Left renal pelvis (tissue), 4 donors: ENCODE data around the gene ARHGEF7. TPM values are rescaled to one million over a fixed set of nuclear protein-coding genes. Genes with fewer than 3 reads are reported as not detected.

Source experiments
- DNase-seq, 4 donors: peaks; one replicate each; pipeline ENCODE4 v3.0.0-alpha.2; 2013; ENCODE audit warnings: low read depth in 4 of 4, low spot score in 3 of 4
- polyA plus RNA-seq, 4 donors: library from polyadenylated mRNA; unstranded; fragments of 120-200 nt; gene quantifications; one replicate each; pipeline ENCODE4 v1.2.1, GENCODE V29; 2013; ENCODE audit not compliant: insufficient read length in 4 of 4

Gene ARHGEF7
- polyA plus RNA-seq, 4 donors = 65.6 to 89.0 (median 71.8) TPM

DNA sequence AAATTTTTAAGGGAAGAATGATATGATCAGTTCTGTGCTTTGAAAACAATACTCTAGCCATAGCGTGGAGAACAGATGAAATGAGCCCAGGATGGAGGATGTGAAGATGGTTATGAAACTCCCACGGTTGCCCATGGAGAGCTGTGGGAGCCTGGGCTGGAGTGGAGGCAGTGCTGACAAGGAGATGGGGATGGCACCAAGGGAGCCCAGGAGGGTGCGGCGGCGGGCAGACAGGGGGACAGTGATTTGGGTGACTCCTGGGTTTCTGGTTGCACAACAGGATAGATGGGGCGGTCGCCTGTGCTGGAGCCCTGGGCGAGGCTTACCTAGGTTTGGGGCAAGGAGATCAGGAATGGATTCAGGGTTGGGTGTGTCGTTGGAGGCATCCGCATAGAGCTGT, 15.9 kb downstream of the ARHGEF7 start:
- no peak for DNase-seq

DNA sequence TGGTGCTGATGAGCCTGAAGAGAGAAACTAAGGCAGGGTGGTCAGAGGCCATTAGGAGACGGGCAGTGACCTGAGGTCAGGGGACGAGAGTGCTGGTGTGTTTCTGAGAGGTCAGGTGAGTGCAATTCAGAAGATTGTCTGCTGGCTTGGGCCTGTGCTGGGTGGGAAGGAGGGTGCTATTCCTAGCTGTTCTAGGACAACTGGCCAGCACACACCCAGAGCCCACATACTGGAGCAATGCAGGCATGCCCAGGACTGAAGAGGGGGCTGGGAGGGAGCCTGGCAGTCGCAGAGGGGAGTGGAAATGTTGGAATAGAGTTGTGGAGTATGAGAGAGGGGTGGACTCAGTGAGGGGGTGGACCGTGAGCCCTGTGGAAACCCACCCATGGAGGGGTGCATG, 16.5 kb downstream of the ARHGEF7 start:
- DNase-seq = no peak

GRCh38 chr13:111132948-111133347, 17.8 kb downstream of the ARHGEF7 start:
- no peak for DNase-seq

DNA sequence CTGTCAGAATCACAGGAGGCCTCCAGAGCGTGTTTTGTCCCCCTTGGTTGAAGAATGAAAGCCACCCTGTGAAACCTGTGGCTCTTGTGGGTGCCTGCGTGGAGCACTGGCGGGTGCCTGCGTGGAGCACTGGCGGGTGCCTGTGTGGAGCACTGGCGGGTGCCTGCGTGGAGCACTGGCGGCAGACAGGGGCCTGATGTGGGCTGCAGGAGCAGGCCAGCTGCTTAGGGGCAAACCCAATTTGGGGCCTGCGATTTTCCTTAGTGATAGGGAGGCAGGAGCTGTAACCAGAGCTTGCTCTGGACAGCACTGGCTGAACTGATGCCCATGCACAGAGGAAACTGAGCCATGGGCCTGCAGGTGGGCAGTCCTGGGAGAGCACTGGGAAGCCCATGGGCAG, 24.3 kb downstream of the ARHGEF7 start:
- no peak for DNase-seq

- DNase-seq = no peak
Measured at GRCh38 chr13:111139873-111140561, 24.9 kb downstream of the ARHGEF7 start.

DNA sequence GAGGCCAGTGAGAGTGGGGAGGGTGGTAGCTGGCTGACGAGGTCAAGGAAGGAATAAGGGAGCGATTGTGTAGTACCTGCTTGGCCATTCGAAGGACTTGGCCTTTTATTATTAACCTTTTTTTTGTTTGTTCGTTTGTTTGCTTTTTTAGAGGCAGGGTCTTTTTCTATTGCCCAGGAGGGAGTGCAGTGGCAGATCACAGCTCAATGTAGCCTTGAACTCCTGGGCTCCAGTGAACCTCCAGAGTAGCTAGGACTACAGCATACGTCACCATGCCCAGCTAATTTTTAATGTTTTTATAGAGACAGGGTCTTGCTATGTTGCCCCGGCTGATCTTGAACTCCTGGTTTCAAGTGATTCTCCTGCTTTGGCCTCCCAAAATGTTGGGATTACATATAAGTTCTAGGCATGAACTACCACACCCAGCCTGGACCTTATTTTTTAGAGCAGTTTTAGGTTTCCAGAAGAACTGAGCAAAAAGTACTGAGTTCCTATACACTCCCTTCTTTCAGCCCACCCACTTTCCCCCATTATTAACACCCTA, 25.5 kb downstream of the ARHGEF7 start:
- no peak for DNase-seq

GRCh38 chr13:111142472-111142871, 27.4 kb downstream of the ARHGEF7 start:
- no peak for DNase-seq

- no peak for DNase-seq
Measured at GRCh38 chr13:111143865-111144540, 28.9 kb downstream of the ARHGEF7 start.

- DNase-seq = no peak
Measured at GRCh38 chr13:111145071-111145470, 30.0 kb downstream of the ARHGEF7 start.

- DNase-seq = no peak
Measured at GRCh38 chr13:111145506-111145905, 30.4 kb downstream of the ARHGEF7 start.

DNA sequence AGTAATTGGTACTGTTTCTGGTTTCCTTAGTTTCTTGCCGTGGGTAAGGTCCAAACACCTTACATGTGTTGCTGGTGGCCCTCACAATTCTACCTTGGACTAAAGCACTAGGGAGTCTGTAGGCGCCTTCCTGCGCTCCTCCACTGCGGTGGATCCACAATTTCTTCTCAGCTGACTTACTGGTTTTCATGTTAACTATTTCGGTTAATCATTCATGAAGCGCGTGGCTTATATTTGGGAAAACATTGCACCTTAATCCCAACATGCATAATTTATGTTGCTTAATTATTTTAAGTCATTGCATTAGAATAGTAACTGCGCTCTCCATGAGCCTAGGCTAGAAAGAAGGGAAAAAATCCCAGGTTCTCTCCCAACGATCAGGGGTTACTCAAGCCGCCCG, 37.7 kb downstream of the ARHGEF7 start:
- DNase-seq = peak in 3 of 4 donors; percentile 42 to 64 (median 48)

- peak; percentile 78 to 84 (median 84) for DNase-seq
Measured at GRCh38 chr13:111153279-111153976, 38.3 kb downstream of the ARHGEF7 start.

DNA sequence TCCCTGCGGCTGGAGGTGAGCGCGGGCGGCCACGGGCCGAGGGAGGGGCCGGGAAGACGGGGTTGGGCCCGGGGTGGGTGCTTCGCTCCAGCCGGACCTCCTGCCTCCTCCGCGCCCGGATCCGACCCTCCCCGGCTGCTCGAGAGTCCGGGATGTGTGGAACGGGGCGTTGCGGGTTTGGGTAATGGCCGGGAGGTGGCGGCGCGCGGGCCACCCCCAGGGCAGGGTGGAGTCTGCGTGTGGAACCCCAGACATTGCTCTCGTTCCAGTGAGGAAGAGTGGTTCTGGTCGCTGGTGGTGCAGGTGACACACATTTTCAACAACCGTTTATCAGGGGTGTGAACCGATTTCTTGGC, 38.8 kb downstream of the ARHGEF7 start:
- DNase-seq = no peak

- DNase-seq = no peak
Measured at GRCh38 chr13:111156421-111156820, 41.3 kb downstream of the ARHGEF7 start.

GRCh38 chr13:111158136-111158805, 43.2 kb downstream of the ARHGEF7 start:
- DNase-seq = no peak

DNA sequence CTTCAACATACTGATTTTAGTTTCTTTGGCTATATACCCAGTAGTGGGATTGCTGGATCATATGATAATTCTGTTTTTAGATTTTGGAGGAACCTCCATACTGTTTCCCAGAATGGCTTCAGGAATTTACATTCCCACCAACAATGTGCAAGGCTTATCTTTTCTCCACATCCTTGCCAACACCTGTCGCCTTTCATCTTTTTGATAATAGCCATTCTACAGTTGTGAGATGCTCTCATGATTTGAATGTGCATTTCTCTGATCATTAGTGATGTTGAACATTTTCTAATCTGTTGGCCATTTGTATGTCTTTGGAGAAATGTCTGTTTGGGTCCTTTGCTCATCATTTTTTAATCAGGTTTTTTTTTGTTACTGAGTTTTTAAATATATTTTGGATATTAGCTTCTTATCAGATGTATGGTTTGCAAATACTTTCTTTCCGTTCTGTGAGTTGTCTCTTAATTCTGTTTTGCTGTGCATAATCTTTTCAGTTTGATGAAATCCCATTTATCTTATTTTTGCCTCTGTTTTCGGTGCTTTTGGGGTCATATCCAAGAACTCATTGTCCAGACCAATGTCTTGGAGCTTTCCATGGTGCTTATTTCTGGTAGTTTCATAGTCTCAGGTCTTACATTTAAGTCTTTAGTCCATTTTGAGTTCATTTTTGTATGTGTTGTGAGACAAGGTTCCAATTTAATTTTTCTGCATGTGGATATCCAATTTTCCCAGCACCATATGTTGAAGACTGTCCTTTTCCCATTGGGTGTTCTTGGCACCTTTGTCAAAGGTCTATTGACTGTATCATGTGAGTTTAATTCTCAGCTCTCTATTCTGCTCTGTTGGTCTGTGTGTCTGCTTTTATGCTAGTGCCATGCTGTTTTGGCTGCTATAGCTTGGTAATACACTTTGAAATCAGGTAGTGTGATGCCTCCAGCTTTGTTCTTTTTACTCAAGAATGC, 44.5 kb downstream of the ARHGEF7 start:
- DNase-seq = no peak

- DNase-seq = no peak
Measured at GRCh38 chr13:111160648-111161047, 45.5 kb downstream of the ARHGEF7 start.

DNA sequence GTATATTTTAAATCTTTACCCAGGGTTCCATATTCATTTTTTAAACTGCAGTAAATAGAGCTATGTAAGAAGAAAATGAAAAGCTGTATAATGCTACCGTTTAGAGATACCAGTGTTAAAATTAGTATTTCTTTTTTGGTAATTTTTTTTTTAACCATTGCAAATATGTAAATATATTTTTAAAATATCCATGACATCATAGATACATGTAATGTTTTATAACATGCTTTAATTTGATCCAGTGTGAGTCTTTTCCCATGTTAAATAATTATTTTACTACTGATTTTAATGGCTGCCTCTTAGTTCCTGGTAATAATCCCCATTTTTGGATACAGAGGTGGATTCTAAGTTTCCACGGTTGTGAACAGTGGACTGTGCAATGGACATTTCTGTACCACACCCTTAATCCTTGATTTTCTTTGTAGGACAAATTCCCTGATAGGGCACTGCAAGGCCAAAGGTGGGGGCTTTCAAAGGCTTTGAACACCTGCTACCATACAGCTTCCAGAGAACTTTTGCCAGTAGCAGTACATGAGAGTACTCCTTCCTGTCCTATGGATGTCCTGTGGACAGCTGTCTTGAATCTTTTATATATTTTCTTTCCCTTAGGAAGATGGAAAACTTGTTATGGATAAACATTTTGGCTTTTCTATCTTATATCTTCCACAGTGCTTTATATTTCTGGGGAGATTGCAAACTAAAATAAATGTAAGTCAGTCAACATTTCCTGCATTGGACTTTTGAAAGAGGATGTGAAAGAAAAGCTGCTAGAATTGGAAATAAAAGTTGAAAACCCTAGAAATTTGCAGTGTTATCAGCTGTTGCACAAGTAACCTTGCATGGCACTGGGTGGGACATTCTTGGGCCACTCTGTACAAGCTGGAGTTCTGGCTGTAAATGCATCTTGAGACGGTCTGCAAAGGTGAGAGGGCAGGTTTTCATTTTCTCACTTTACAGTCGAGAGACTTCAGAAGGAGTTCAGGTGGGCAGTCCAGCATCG, 46.8 kb downstream of the ARHGEF7 start:
- no peak for DNase-seq
